Activated CD8-positive, alpha-beta memory T cell treated with anti-CD3 and anti-CD28 coated beads, Interleukin-2, amount 50 U/mL, for 4 hours (primary cell): ENCODE measurements around the gene FBXO11.
"Not testable (repeated sequence)": the region's sequence is repeated elsewhere in the genome, so short reads cannot be mapped to it uniquely, and the experiment has no call there.

Source experiments
- DNase-seq: peaks from one replicate; pipeline ENCODE4 v3.0.0-alpha.2; 2020

Gene FBXO11

GRCh38 chr2:47897883-47898731 is 8.2 kb downstream of the FBXO11 start:
- no peak for DNase-seq

GRCh38 chr2:47897191-47897882 is 9.0 kb downstream of the FBXO11 start:
- DNase-seq = not testable (repeated sequence)

GRCh38 chr2:47896450-47896968 is 9.8 kb downstream of the FBXO11 start:
- DNase-seq = no peak

- no peak for DNase-seq
These were observed 12.5 kb downstream of the FBXO11 start for GRCh38 chr2:47893771-47894170.

- no peak for DNase-seq
These were observed 14.0 kb downstream of the FBXO11 start for GRCh38 chr2:47892338-47892730.

- DNase-seq = no peak
These were observed 14.6 kb downstream of the FBXO11 start for GRCh38 chr2:47891369-47892337.

GRCh38 chr2:47890711-47891368 is 15.5 kb downstream of the FBXO11 start:
- no peak for DNase-seq

GRCh38 chr2:47888581-47889280 is 17.6 kb downstream of the FBXO11 start:
- no peak for DNase-seq

- DNase-seq = no peak
These were observed 29.4 kb downstream of the FBXO11 start for GRCh38 chr2:47876912-47877311.

GRCh38 chr2:47872941-47873340 is 33.4 kb downstream of the FBXO11 start:
- no peak for DNase-seq

GRCh38 chr2:47870641-47871540 is 35.4 kb downstream of the FBXO11 start:
- no peak for DNase-seq

- no peak for DNase-seq
These were observed 36.3 kb downstream of the FBXO11 start for GRCh38 chr2:47869859-47870595.

- DNase-seq = no peak
These were observed 37.5 kb downstream of the FBXO11 start for GRCh38 chr2:47868611-47869352.

- DNase-seq = no peak
These were observed 39.1 kb downstream of the FBXO11 start for GRCh38 chr2:47867205-47867604.

GRCh38 chr2:47864566-47864965 is 41.7 kb downstream of the FBXO11 start:
- DNase-seq = no peak

- no peak for DNase-seq
These were observed 43.3 kb downstream of the FBXO11 start for GRCh38 chr2:47862949-47863348.

GRCh38 chr2:47853067-47853777 is 53.1 kb downstream of the FBXO11 start:
- not testable (repeated sequence) for DNase-seq

- no peak for DNase-seq
These were observed 56.1 kb downstream of the FBXO11 start for GRCh38 chr2:47850198-47850597.
